Measurements from ENCODE around the gene CARD11.

CARD11 gene

GRCh38 chr7:3092468-3092867 lies 48.8 kb upstream of the CARD11 start (continued):
- TF ChIP-seq, protein P1, sequence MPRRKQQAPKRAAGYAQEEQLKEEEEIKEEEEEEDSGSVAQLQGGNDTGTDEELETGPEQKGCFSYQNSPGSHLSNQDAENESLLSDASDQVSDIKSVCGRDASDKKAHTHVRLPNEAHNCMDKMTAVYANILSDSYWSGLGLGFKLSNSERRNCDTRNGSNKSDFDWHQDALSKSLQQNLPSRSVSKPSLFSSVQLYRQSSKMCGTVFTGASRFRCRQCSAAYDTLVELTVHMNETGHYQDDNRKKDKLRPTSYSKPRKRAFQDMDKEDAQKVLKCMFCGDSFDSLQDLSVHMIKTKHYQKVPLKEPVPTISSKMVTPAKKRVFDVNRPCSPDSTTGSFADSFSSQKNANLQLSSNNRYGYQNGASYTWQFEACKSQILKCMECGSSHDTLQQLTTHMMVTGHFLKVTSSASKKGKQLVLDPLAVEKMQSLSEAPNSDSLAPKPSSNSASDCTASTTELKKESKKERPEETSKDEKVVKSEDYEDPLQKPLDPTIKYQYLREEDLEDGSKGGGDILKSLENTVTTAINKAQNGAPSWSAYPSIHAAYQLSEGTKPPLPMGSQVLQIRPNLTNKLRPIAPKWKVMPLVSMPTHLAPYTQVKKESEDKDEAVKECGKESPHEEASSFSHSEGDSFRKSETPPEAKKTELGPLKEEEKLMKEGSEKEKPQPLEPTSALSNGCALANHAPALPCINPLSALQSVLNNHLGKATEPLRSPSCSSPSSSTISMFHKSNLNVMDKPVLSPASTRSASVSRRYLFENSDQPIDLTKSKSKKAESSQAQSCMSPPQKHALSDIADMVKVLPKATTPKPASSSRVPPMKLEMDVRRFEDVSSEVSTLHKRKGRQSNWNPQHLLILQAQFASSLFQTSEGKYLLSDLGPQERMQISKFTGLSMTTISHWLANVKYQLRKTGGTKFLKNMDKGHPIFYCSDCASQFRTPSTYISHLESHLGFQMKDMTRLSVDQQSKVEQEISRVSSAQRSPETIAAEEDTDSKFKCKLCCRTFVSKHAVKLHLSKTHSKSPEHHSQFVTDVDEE (CRISPR knock-in tag; IDR thresholded peaks at IDR 0.05) = no peak
- TF ChIP-seq, protein P2, sequence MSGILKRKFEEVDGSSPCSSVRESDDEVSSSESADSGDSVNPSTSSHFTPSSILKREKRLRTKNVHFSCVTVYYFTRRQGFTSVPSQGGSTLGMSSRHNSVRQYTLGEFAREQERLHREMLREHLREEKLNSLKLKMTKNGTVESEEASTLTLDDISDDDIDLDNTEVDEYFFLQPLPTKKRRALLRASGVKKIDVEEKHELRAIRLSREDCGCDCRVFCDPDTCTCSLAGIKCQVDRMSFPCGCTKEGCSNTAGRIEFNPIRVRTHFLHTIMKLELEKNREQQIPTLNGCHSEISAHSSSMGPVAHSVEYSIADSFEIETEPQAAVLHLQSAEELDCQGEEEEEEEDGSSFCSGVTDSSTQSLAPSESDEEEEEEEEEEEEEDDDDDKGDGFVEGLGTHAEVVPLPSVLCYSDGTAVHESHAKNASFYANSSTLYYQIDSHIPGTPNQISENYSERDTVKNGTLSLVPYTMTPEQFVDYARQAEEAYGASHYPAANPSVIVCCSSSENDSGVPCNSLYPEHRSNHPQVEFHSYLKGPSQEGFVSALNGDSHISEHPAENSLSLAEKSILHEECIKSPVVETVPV (CRISPR knock-in tag; IDR thresholded peaks at IDR 0.05) = no peak
- TF ChIP-seq ZFP3 (CRISPR knock-in tag; IDR thresholded peaks at IDR 0.05) (no peak), BACH2 (CRISPR knock-in tag; IDR thresholded peaks at IDR 0.05; ENCODE audit: borderline replicate concordance) (no peak), TCF4 (CRISPR knock-in tag; IDR thresholded peaks at IDR 0.05; ENCODE audit: borderline replicate concordance) (no peak), ZNF8 (CRISPR knock-in tag; IDR thresholded peaks at IDR 0.05) (no peak)

GRCh38 chr7:3091631-3092030 lies 48.0 kb upstream of the CARD11 start:
- ATAC-seq = no peak
- TF ChIP-seq CSDC2 (CRISPR knock-in tag; IDR thresholded peaks at IDR 0.05) = no peak
- TF ChIP-seq SNAI2 (CRISPR knock-in tag; IDR thresholded peaks at IDR 0.05) = no peak
- no peak for TF ChIP-seq ZC3H10 (CRISPR knock-in tag; IDR thresholded peaks at IDR 0.05)
- TF ChIP-seq, protein P3, sequence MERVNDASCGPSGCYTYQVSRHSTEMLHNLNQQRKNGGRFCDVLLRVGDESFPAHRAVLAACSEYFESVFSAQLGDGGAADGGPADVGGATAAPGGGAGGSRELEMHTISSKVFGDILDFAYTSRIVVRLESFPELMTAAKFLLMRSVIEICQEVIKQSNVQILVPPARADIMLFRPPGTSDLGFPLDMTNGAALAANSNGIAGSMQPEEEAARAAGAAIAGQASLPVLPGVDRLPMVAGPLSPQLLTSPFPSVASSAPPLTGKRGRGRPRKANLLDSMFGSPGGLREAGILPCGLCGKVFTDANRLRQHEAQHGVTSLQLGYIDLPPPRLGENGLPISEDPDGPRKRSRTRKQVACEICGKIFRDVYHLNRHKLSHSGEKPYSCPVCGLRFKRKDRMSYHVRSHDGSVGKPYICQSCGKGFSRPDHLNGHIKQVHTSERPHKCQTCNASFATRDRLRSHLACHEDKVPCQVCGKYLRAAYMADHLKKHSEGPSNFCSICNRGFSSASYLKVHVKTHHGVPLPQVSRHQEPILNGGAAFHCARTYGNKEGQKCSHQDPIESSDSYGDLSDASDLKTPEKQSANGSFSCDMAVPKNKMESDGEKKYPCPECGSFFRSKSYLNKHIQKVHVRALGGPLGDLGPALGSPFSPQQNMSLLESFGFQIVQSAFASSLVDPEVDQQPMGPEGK (CRISPR knock-in tag; IDR thresholded peaks at IDR 0.05; ENCODE audit: borderline replicate concordance) = no peak
- no peak for TF ChIP-seq CREB5 (CRISPR knock-in tag; IDR thresholded peaks at IDR 0.05; ENCODE audit: low read depth)
- TF ChIP-seq, protein P1 (CRISPR knock-in tag; IDR thresholded peaks at IDR 0.05) = no peak
- no peak for TF ChIP-seq OSR1 (CRISPR knock-in tag; IDR thresholded peaks at IDR 0.05)
- no peak for TF ChIP-seq RARB (CRISPR knock-in tag; IDR thresholded peaks at IDR 0.05)
- no peak for TF ChIP-seq ZNF8 (CRISPR knock-in tag; IDR thresholded peaks at IDR 0.05)
- TF ChIP-seq ZNF70 (CRISPR knock-in tag; IDR thresholded peaks at IDR 0.05) = no peak
- TF ChIP-seq BACH2 (CRISPR knock-in tag; IDR thresholded peaks at IDR 0.05; ENCODE audit: borderline replicate concordance) = no peak
- no peak for TF ChIP-seq ARNTL (CRISPR knock-in tag; IDR thresholded peaks at IDR 0.05; ENCODE audit: borderline replicate concordance, low read depth)
- TF ChIP-seq TOX (CRISPR knock-in tag; IDR thresholded peaks at IDR 0.05; ENCODE audit: borderline replicate concordance) = no peak
- no peak for TF ChIP-seq ISL1 (CRISPR knock-in tag; IDR thresholded peaks at IDR 0.05)
- no peak for TF ChIP-seq TCF4 (CRISPR knock-in tag; IDR thresholded peaks at IDR 0.05; ENCODE audit: borderline replicate concordance)
- TF ChIP-seq ZFP3 (CRISPR knock-in tag; IDR thresholded peaks at IDR 0.05) = no peak
- TF ChIP-seq GLIS3 (CRISPR knock-in tag; IDR thresholded peaks at IDR 0.05) = no peak

GRCh38 chr7:3089493-3089892 lies 45.8 kb upstream of the CARD11 start:
- ATAC-seq = no peak
- no peak for TF ChIP-seq RARB (CRISPR knock-in tag; IDR thresholded peaks at IDR 0.05)
- TF ChIP-seq TCF4 (CRISPR knock-in tag; IDR thresholded peaks at IDR 0.05; ENCODE audit: borderline replicate concordance) = no peak
- no peak for TF ChIP-seq CSDC2 (CRISPR knock-in tag; IDR thresholded peaks at IDR 0.05)
- no peak for TF ChIP-seq ZFP3 (CRISPR knock-in tag; IDR thresholded peaks at IDR 0.05)
- no peak for TF ChIP-seq BACH2 (CRISPR knock-in tag; IDR thresholded peaks at IDR 0.05; ENCODE audit: borderline replicate concordance)
- TF ChIP-seq TOX (CRISPR knock-in tag; IDR thresholded peaks at IDR 0.05; ENCODE audit: borderline replicate concordance) = no peak

Data from SK-N-SH treated with all-trans-retinoic acid at 6 μM for 48 hours (cell line).